ENCODE data around the gene PDIA6.

Gene PDIA6

DNA sequence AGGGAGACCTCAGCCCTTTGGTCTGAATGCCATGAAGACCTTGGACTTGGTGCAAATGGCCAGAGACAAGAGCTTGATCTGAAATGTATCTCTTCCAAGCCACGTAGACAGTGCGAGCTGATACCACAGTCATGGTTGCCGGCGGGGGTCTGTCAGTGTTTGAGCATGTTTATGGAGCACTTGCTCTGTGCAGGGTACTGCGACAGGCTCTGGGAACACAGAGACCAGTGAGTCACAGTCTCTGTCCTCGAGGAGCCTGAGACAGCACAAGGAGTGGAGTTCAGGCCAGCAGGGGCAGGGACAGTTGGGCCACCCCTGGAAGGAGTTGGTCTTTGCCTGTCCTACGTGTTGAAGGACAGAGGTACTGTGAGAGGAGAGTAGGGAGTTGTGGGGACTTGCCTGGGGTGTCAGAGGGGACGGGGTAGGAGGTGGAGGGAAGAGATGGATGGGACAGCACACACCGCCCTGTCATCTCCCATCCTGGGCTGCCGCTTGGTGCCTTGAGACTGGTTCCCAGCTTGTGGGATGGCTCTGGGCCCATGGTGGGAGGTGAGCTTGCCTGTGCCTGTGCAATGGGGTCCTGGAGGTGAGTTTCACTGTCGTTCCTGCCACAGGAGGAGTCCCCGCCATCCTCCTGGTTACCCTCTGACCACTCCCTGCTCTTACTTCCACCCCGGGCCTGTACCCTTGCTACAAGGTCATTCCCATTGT lies 51.6 kb downstream of the PDIA6 start:
- DNase-seq: no peak

DNA sequence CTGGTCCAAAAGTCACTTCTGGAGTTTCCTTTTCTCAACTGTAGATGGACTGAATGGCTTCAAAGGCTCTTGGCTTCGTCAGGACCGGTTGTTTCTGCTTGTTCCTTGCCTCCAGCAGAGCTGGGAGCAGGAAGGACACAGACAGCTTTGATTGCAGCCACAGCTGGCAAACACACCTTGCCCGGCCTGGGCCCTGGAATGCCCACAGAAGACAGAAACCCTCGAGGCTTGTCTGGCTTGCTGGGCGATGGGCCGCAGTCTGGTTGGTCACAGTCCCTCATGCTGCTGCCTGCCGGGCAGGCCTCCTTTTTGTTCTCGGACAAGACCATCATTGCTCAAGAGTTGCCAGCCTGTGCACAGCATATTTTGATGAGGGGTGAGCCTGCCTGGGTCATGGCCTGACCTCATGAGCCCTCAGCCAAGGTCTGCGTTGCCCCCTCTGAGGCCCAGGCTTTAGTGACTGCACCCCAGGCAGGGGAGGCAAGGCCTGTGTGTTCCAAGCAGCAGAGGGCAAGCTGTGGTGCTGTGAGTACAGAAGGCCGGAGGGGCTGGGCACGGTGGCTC lies 53.4 kb downstream of the PDIA6 start:
- DNase-seq: no peak

DNA sequence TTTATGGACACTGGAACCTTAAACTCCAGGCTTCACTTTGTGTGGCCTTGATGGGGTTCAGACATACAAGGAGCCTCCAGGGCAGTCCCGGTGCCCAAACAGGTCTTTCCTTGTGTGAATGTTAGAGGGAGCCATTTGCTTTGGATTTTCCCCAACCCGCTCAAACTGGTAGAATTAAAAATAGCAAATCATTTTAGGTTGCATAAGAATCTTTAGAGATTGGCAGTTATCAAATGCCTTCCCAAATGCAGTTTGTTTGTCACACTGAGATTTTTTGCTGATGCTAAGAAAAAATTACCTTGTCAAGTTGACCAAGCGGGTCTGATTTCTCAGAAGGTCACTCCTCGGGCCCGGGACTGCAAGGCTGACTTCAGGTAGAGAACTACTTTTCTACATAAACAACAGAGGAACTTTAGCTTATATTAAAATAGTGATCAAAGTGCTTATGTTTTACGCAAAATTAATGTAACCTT lies 54.7 kb downstream of the PDIA6 start:
- DNase-seq: no peak

DNA sequence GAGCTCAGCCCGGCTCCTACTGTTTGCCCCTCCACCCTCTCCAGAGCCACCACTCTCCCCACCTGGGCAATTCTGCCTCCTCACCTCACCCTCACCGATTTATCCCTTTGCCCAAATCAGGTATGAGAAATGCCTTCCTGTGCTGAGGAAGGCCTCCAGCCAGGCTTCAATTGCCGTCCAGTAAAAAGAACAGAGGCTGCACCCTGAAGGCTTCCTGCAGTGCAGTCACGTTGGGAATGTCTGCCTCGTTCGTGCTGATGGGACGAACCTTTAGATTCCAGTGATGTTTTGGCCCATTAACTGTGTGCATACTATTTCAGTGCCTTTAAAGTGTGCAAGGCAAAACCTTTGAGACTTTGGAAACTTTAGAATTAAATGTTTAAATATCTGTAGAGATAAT lies 57.0 kb downstream of the PDIA6 start:
- DNase-seq: no peak

DNA sequence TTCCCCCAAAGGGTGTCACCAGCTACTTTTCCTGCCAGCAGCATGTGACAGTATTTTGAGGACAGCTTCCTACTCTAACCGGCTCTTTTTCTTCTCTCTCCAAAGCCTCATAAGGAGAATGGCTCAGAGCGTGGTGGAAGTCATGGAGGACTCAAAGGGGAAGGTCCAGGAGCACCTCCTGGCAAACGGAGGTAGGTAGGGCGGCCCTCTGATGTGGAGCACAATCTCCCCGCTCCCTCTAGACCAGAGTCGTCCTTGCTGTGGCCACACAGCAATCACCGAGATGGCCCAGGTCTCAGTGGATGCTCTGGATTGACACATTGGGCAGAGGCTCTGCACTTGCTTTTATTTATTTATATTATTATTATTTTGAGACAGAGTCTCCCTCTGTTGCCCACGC lies 58.7 kb downstream of the PDIA6 start:
- DNase-seq: no peak

DNA sequence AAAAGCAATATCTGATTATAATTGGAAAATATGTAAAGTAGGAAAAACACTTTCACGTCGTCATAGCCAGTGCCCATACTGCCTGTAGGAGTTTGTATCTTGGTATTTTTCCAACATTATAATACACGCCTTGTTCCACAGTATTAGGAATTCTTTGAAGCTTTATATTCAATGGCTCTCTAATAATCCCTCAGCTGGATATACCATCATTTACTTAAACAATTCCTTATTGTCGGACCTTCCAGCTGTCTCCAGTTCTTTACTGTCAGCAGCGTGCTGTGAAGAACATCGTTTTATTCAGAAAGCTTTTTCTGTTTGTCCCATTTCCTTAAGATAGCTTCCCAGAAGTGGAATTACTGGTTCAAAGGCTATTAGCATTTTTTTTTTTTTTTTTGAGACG lies 59.4 kb downstream of the PDIA6 start:
- no peak for DNase-seq

DNA sequence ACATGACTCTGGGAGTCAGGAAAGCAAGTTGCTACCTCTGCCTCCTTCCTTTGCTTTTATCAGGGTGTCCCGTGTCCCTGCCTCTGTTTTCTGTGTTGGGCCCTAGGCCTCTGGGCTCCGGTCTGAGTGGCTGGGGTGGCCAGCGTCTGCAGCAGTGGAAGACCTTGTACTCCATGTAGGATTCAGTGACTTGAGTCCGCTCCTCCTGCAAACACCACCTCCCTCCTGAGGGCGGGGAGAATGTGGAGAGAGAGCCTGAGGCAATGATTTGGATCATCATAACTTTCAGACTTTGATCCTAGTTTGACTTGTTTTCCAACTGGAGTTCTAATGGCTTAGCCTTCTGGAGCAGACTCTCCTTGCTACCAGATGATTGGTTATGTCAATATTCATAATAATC lies 60.3 kb downstream of the PDIA6 start:
- no peak for DNase-seq

DNA sequence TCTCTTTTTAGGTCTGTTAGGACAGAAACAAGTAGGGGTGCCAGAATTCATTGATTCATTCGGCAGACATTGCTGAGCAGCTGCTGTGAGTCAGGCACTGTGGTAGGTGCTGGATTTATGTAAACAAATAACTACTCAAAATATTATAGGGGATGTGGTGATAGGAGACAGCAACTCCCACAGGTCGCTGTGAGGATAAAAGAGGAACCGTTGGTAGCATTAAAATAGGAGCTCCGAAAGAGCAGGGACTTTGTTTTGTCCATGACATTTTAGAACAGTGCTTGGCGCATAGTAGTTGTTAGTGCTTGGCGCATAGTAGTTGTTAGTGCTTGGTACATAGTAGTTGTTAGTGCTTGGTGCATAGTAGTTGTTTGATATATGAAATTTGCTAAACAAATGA lies 62.0 kb downstream of the PDIA6 start:
- DNase-seq: peak; percentile 42

DNA sequence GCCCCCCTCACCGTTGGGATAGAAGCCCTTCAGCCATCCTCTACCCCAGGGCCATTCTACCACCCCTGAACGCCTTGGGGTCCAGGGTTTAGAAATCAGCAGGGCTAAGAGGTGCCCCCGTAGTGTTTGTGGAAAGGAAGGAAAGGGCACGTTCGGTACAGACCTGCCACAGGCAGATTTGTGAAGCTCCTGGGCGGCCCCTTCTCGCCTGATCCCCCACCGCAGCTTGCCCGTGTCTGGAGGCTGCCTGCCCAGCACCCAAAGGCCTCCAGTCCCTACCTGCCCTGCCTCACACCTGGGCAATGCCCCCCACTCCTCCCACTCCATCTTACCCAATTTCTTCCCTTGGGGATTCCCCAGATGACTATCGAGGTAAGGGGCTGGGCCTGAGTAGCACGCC lies 69.9 kb downstream of the PDIA6 start:
- no peak for DNase-seq

DNA sequence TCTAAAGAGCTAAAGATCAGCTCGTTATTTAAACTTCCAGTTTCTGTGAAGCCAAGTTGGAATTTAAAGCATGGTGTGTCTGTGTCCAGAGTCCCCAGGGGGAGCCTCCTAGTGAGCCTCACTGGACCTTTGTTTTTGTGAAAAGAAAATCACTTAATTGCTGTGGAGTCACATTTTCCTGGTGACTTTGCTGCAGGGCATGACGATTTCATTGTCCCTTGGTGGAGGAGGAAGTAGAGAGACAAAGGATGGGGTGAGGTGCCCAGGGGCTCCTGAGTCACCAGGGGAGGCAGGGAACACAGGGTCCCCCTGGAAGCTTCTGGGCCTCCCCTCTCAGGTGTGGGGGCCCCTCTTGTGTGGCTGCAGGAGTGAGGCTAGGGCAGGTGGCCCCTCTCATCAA lies 71.4 kb downstream of the PDIA6 start:
- DNase-seq: no peak

DNA sequence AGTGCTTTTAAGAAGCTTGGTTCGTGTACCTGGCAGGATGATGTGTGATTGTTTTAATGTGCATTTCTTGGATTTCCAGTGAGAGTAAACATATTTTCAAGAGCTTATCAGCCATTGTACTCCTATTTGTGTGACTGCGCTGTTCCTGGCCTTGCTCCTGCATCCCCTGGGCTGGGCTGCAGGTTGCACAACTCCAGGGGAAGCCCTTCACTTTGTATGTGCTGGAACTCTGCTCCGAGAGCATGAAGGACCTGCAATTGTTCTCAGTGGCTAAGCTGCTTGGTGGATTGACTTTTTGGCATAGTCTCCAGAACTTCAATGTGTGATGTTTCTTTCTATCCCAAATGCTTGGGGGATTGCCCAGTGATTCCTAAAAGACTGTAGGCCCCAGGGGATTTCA lies 72.4 kb downstream of the PDIA6 start:
- no peak for DNase-seq

DNA sequence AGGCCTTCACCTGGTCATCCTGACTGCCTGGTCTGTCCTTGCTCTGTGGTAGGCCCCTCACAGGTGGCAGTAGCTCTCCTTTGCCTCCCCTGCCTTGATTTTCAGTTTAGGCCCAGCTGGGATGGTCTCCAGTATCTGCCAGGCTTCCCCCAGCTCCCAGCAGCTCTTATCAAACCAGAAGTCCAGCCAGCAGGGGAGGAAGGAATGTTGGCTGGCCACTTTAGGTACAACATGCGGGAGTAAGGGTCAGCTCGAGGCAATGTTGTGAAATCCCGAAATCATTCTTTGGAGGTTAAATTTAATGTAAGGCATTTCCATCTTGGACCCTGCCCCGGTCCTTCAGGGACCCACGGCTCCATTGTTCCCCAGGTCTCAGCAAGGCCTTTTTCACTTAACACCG lies 74.4 kb downstream of the PDIA6 start:
- no peak for DNase-seq

DNA sequence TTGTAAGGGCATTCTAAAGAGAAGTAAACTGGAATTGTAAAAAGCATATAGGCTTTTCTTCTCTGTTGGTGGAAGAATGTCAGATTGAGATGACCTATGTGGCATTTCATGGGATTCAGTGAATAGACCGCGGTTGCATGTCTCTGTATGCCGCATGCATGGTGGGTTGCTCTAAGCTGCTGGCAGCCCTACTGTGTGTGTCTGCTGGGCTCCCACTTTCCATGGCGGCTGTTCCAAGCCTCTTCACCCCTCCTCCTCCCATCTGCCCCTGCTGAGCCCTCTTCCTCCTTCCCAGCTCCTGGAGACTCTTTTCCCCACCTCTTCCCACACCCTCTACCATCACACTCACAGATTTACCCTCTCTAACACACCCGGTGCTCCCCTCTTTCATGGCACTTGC lies 78.6 kb downstream of the PDIA6 start:
- no peak for DNase-seq

DNA sequence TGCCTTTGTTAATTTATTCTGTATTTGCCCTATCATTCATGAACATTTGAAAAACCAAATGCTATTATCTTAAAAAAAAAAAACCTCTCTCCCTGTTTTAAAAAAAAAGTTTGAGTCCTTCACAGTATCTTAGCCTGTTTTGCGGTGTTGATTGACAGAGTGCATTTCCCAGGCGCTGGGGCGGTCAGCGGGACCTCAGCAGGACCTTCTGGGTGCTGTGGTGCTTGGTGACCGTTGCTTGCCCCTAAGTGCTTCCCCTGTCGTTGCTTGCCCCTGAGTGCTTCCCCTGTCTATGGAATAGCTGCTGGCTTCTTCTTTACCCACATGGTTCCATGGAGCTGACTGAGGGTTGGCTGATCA lies 79.0 kb downstream of the PDIA6 start:
- peak; percentile 6 for DNase-seq
